ENCODE results near the gene KLHL25. TPM values are rescaled to one million over a fixed set of nuclear protein-coding genes. Genes with fewer than 3 reads are reported as not detected.
A peak's percentile ranks its signal among the peaks of the same experiment; 100 is the strongest.

Gene KLHL25
- total and polyA plus RNA-seq, 4 donors, result 16.6 to 35.6 (median 25.6) TPM

GRCh38 chr15:85742186-85742821 is 52.4 kb downstream of the KLHL25 start:
- Histone ChIP-seq H3K36me3 (ENCODE audit: control insufficient read depth, insufficient read depth, low read length) (peaks cover 40% of the 10 kb centered on the region), H3K4me1 (ENCODE audit: control insufficient read depth, insufficient read depth, low read length) (peaks cover 49% of the 10 kb centered on the region), H3K9me3 (ENCODE audit: control insufficient read depth, insufficient read depth, low read length) (no peaks in the 10 kb centered on the region), H3K27me3 (ENCODE audit: control insufficient read depth, insufficient read depth, low read length) (no peaks in the 10 kb centered on the region), H3K27ac (ENCODE audit: low read depth, low read length) (peak overlapping the region; percentile 87), H3K4me3 (ENCODE audit: low read depth, low read length) (no peak overlapping the region)
- peak in 2 of 6 donors; percentile 74 to 92 for DNase-seq (ENCODE audit: low read depth in 4 of 6, low spot score in 6 of 6)
- WGBS (ENCODE audit: insufficient coverage), result 31% methylated on average over 5 of the region's 8 CpGs

GRCh38 chr15:85741662-85742061 is 53.1 kb downstream of the KLHL25 start:
- DNase-seq (ENCODE audit: low read depth in 4 of 6, low spot score in 6 of 6), result no peak
- Histone ChIP-seq H3K9me3 (ENCODE audit: control insufficient read depth, insufficient read depth, low read length) (no peaks in the 10 kb centered on the region), H3K4me3 (ENCODE audit: low read depth, low read length) (no peak overlapping the region), H3K4me1 (ENCODE audit: control insufficient read depth, insufficient read depth, low read length) (peaks cover 48% of the 10 kb centered on the region), H3K27me3 (ENCODE audit: control insufficient read depth, insufficient read depth, low read length) (no peaks in the 10 kb centered on the region), H3K27ac (ENCODE audit: low read depth, low read length) (peak overlapping the region; percentile 87), H3K36me3 (ENCODE audit: control insufficient read depth, insufficient read depth, low read length) (peaks cover 38% of the 10 kb centered on the region)
- 33% methylated on average over 3 of the region's 11 CpGs for WGBS (ENCODE audit: insufficient coverage)

GRCh38 chr15:85741021-85741421 is 53.7 kb downstream of the KLHL25 start:
- H3K9me3 ChIP-seq (ENCODE audit: control insufficient read depth, insufficient read depth, low read length), result no peaks in the 10 kb centered on the region
- H3K36me3 ChIP-seq (ENCODE audit: control insufficient read depth, insufficient read depth, low read length), result peaks cover 38% of the 10 kb centered on the region
- peaks cover 46% of the 10 kb centered on the region for H3K4me1 ChIP-seq (ENCODE audit: control insufficient read depth, insufficient read depth, low read length)
- H3K27ac ChIP-seq (ENCODE audit: low read depth, low read length), result peak overlapping the region; percentile 87
- DNase-seq (ENCODE audit: low read depth in 4 of 6, low spot score in 6 of 6), result no peak
- H3K27me3 ChIP-seq (ENCODE audit: control insufficient read depth, insufficient read depth, low read length), result no peaks in the 10 kb centered on the region
- 71% methylated on average over 20 of the region's 20 CpGs for WGBS (ENCODE audit: insufficient coverage)
- no peak overlapping the region for H3K4me3 ChIP-seq (ENCODE audit: low read depth, low read length)

DNA sequence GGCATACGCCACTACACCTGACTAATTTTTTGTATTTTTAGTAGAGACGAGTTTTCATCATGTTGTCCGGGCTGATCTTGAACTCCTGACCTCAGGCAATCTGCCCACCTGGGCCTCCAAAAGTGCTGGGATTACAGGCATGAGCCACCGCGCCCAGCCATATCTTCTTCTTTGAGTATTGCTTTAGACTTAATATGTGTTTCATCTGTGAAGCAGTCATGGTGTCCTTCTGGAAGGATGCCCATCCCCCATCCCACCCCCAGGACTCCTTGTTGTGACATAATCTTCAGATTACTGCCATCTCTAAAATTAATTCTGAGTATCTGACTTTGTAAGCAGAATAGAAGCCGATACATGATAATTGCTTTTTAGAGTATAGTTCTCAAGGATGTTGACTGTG is 57.7 kb downstream of the KLHL25 start:
- Histone ChIP-seq H3K36me3 (ENCODE audit: control insufficient read depth, insufficient read depth, low read length) (peaks cover 25% of the 10 kb centered on the region), H3K27ac (ENCODE audit: low read depth, low read length) (no peak overlapping the region), H3K4me3 (ENCODE audit: low read depth, low read length) (no peak overlapping the region), H3K4me1 (ENCODE audit: control insufficient read depth, insufficient read depth, low read length) (peaks cover 15% of the 10 kb centered on the region), H3K9me3 (ENCODE audit: control insufficient read depth, insufficient read depth, low read length) (peaks cover 5% of the 10 kb centered on the region), H3K27me3 (ENCODE audit: control insufficient read depth, insufficient read depth, low read length) (no peaks in the 10 kb centered on the region)
- WGBS (ENCODE audit: insufficient coverage), result no CpG with 5 or more reads among the region's 6 CpGs
- DNase-seq (ENCODE audit: low read depth in 4 of 6, low spot score in 6 of 6), result no peak

DNA sequence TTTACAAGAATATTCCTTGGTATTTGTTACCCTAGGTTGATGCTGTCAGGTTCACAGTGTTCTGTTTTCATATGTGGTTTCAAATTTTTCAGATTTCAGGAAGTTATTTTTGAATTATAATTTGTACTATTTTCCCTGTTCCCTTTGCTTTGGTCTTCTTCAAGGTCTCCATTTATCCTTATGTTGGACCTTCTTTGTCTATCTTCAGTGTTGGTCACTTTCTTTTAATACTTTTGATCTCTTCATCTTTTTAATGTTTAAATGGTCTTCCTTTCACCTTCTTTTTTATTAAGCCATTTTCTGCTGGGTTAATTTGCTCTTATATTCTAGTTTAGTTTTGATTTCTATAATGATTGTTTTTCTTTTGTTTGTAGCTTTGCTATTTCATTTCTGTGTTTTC is 61.3 kb downstream of the KLHL25 start:
- Histone ChIP-seq H3K9me3 (ENCODE audit: control insufficient read depth, insufficient read depth, low read length) (peaks cover 5% of the 10 kb centered on the region), H3K36me3 (ENCODE audit: control insufficient read depth, insufficient read depth, low read length) (peaks cover 31% of the 10 kb centered on the region), H3K4me3 (ENCODE audit: low read depth, low read length) (no peak overlapping the region), H3K4me1 (ENCODE audit: control insufficient read depth, insufficient read depth, low read length) (peaks cover 8% of the 10 kb centered on the region), H3K27ac (ENCODE audit: low read depth, low read length) (no peak overlapping the region), H3K27me3 (ENCODE audit: control insufficient read depth, insufficient read depth, low read length) (no peaks in the 10 kb centered on the region)
- no peak for DNase-seq (ENCODE audit: low read depth in 4 of 6, low spot score in 6 of 6)

DNA sequence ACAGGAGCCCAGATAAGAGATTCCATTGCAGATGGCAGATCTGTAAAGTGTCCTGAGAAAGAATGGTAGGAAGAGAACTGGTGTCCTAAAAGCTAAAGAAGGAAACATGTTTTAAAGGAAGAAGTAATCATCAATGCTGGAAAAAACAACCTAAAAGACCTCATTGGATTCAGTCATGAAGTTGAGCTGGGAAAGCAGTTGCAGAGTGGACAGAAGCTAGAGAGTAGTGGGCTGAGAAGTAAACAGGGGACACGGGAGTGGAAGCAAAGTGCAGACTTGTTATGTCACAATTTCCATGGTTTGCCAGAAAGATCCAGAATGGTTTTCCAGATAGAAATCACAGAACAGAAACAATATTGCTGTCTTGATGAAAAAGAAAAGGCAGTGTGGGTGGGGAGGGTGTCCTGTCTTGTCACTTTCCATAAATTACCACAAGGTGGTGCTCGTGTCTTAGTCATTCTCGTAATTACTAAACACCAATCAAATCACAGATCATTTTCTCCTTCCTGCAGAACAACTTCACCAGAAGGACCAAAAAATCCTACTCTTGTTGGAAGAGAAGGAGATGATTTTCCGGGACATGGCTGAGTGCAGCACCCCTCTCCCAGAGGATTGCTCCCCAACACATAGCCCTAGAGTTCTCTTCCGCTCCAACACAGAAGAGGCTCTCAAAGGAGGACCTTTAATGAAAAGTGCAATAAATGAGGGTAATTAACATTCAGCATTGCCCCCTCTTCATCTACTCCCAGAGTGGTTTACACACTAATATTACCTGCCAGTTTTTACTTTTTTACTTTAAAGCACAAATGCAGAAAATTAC is 64.5 kb downstream of the KLHL25 start:
- H3K4me1 ChIP-seq (ENCODE audit: control insufficient read depth, insufficient read depth, low read length), result peaks cover 8% of the 10 kb centered on the region
- H3K36me3 ChIP-seq (ENCODE audit: control insufficient read depth, insufficient read depth, low read length), result peaks cover 25% of the 10 kb centered on the region
- peaks cover 5% of the 10 kb centered on the region for H3K9me3 ChIP-seq (ENCODE audit: control insufficient read depth, insufficient read depth, low read length)
- H3K27ac ChIP-seq (ENCODE audit: low read depth, low read length), result peak overlapping the region; percentile 16
- H3K27me3 ChIP-seq (ENCODE audit: control insufficient read depth, insufficient read depth, low read length), result no peaks in the 10 kb centered on the region
- H3K4me3 ChIP-seq (ENCODE audit: low read depth, low read length), result no peak overlapping the region
- peak in 5 of 6 donors; percentile 64 to 93 (median 70) for DNase-seq (ENCODE audit: low read depth in 4 of 6, low spot score in 6 of 6)
- WGBS (ENCODE audit: insufficient coverage), result 0% methylated on average over 1 of the region's 5 CpGs

DNA sequence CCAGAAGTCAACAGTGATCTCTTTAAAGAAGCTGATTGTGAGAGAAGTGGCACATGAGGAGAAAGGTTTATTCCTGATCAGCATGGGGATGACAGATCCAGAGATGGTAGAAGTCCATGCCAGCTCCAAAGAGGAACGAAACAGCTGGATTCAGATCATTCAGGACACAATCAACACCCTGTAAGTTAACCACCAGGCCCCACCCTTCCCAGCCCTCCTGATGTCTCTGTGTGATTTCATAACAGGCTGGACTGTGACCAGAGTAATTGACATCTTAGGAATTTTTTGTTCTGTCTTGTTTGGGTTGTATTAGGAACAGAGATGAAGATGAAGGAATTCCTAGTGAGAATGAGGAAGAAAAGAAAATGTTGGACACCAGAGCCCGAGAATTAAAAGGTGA is 67.7 kb downstream of the KLHL25 start:
- WGBS (ENCODE audit: insufficient coverage), result 81% methylated on average over 1 of the region's 2 CpGs

DNA sequence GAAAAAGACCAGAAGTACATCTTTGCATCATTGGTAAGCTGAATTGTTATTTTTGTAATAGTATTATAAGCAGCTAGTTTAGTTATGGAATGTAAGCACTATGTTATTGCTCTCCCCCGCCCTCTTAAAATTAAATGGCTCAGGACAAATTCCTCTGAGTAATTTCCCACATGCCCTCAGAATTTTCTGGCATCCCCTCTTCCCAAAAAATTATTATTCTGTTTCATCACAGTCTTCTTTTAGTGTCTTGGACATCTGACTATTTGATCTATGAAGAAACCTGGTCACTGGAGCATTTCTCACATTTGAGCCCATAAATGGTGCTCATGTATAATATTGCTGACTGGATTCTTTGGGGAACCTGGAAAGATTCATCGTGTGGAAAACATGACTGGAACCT is 68.3 kb downstream of the KLHL25 start:
- WGBS (ENCODE audit: insufficient coverage), result no CpG with 5 or more reads among the region's 2 CpGs
- Histone ChIP-seq H3K27ac (ENCODE audit: low read depth, low read length) (no peak overlapping the region), H3K36me3 (ENCODE audit: control insufficient read depth, insufficient read depth, low read length) (peaks cover 17% of the 10 kb centered on the region)

More for the DNA sequence above, 67.7 kb downstream of the KLHL25 start:
- no peak overlapping the region for H3K27ac ChIP-seq (ENCODE audit: low read depth, low read length)
- H3K36me3 ChIP-seq (ENCODE audit: control insufficient read depth, insufficient read depth, low read length), result peaks cover 20% of the 10 kb centered on the region
- no peaks in the 10 kb centered on the region for H3K9me3 ChIP-seq (ENCODE audit: control insufficient read depth, insufficient read depth, low read length)
- H3K27me3 ChIP-seq (ENCODE audit: control insufficient read depth, insufficient read depth, low read length), result no peaks in the 10 kb centered on the region
- H3K4me3 ChIP-seq (ENCODE audit: low read depth, low read length), result no peak overlapping the region
- no peak for DNase-seq (ENCODE audit: low read depth in 4 of 6, low spot score in 6 of 6)
- H3K4me1 ChIP-seq (ENCODE audit: control insufficient read depth, insufficient read depth, low read length), result peaks cover 8% of the 10 kb centered on the region

GRCh38 chr15:85725564-85725963 is 69.2 kb downstream of the KLHL25 start:
- no peaks in the 10 kb centered on the region for H3K27me3 ChIP-seq (ENCODE audit: control insufficient read depth, insufficient read depth, low read length)
- H3K4me3 ChIP-seq (ENCODE audit: low read depth, low read length), result no peak overlapping the region
- DNase-seq (ENCODE audit: low read depth in 4 of 6, low spot score in 6 of 6), result no peak
- H3K27ac ChIP-seq (ENCODE audit: low read depth, low read length), result no peak overlapping the region
- 80% methylated on average over 1 of the region's 4 CpGs for WGBS (ENCODE audit: insufficient coverage)
- H3K4me1 ChIP-seq (ENCODE audit: control insufficient read depth, insufficient read depth, low read length), result peaks cover 3% of the 10 kb centered on the region
- H3K9me3 ChIP-seq (ENCODE audit: control insufficient read depth, insufficient read depth, low read length), result no peaks in the 10 kb centered on the region
- peaks cover 12% of the 10 kb centered on the region for H3K36me3 ChIP-seq (ENCODE audit: control insufficient read depth, insufficient read depth, low read length)

More for the DNA sequence above, 68.3 kb downstream of the KLHL25 start:
- Histone ChIP-seq H3K4me1 (ENCODE audit: control insufficient read depth, insufficient read depth, low read length) (peaks cover 8% of the 10 kb centered on the region), H3K4me3 (ENCODE audit: low read depth, low read length) (no peak overlapping the region), H3K9me3 (ENCODE audit: control insufficient read depth, insufficient read depth, low read length) (no peaks in the 10 kb centered on the region), H3K27me3 (ENCODE audit: control insufficient read depth, insufficient read depth, low read length) (no peaks in the 10 kb centered on the region)
- no peak for DNase-seq (ENCODE audit: low read depth in 4 of 6, low spot score in 6 of 6)

DNA sequence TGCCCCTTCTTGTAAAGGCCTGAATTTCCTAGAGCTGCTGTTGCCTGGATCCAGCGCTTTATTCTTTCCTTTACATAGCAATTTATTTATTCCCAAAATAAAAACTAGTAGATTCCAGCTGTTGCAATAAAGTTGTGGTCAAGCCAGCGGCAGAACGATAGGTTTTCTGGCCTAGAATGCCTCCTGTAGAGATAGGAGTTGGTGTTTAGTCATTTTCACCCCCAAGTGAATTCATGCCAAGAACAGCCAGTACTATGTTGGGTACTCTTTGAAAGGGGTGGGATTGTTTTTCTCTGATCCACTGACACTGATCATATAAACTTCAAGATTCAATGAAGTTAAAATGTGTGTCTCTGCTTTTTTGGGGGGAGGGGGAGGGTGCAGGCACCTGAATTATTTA is 69.7 kb downstream of the KLHL25 start:
- WGBS (ENCODE audit: insufficient coverage), result no CpG with 5 or more reads among the region's 3 CpGs
- no peak overlapping the region for H3K4me3 ChIP-seq (ENCODE audit: low read depth, low read length)
- no peaks in the 10 kb centered on the region for H3K4me1 ChIP-seq (ENCODE audit: control insufficient read depth, insufficient read depth, low read length)
- no peaks in the 10 kb centered on the region for H3K27me3 ChIP-seq (ENCODE audit: control insufficient read depth, insufficient read depth, low read length)
- no peaks in the 10 kb centered on the region for H3K9me3 ChIP-seq (ENCODE audit: control insufficient read depth, insufficient read depth, low read length)
- DNase-seq (ENCODE audit: low read depth in 4 of 6, low spot score in 6 of 6), result no peak
- H3K36me3 ChIP-seq (ENCODE audit: control insufficient read depth, insufficient read depth, low read length), result peaks cover 14% of the 10 kb centered on the region
- no peak overlapping the region for H3K27ac ChIP-seq (ENCODE audit: low read depth, low read length)

Data from spinal cord (tissue), 10 donors.